LoVo (cell line): ENCODE data around the gene CPSF3.

Source experiments
- DNase-seq: peaks from one replicate; pipeline ENCODE4 v3.0.0-alpha.2; 2016; ENCODE audit warnings: low spot score

CPSF3 gene

DNA sequence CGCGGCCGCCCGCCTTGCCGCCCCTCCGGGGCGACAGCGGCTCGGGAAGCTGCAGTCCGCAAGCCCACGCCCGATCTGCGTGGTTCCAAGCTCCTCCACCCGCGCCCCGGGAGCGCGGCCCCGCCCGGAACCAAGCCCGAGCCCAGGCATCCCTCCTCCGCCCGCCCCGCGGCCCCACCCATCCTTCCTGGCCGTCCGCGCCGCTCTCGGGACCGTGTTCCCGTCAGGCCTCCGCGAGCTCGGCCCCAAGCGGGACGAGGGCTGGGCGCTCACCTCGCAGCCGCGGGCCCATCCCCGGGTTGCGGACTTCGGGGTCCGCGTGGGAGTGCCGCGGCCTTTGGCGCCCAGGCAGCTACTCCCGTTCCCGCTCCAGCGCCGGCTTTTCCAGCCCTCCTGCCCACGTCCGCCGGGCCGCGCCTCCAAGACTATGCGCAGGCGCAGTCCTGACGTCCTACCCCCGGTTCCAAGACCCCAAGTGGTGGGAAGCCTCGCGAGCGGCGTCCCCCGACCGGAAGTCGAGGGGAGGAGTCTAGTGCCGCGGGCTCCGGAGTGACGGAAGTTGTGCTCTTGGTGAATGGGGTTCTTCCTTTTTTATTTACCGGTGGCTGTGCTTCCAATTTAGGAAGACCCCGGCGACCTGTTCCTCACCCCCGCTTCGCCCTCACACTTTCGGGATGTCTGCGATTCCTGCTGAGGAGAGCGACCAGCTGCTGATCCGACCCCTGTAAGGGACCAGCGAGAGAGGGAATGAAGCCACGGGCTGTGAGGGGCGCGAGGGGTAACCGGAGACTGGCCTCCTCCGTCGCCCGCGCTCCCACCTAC, at the start of gene CPSF3, which contains the start of gene ITGB1BP1:
CPSF3 (plus strand) TSS at position 555 of the 822 bp plus-strand sequence; CDS start at position 675, 120 bp downstream.
ITGB1BP1 (minus strand) TSS at position 429 of the 822 bp plus-strand sequence. CDS start 4,831 bp downstream, outside the sequence.
- peak; percentile 98 for DNase-seq

DNA sequence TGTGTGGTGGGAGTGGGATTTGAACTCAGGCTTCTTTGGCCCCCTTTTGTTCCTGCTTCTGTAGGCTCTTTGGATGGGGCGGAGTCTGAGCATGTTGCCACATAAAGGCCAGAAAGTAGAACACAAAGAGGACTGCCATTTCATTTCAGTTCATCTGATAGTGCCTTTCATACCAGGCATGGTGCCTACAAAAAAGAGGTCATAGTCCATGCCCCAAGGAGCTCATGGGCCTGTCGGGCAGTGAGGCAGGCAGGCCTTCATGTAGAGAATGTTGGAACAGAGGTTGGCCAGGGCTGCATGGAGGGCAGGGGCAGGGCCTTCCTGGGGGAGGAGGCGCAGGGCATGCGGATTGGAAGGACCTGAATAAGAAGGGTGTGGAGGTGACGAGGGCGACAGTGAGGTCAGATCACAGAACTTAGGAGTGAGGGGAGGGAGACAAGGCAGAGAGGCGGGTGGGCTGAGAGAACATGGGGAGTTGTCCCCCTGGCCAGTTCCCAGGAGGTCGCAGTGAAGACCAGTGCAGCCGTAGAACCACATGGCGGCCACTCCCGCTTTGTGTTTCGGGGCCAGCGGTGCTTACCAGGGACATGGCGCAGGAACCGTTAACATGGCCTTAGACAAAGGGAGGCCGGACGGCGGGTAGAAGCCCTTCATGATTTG, 49.3 kb upstream of the CPSF3 start:
- no peak for DNase-seq

- no peak for DNase-seq
Measured at GRCh38 chr2:9375857-9376428, 47.5 kb upstream of the CPSF3 start.

GRCh38 chr2:9377461-9378097, 45.9 kb upstream of the CPSF3 start:
- no peak for DNase-seq

DNA sequence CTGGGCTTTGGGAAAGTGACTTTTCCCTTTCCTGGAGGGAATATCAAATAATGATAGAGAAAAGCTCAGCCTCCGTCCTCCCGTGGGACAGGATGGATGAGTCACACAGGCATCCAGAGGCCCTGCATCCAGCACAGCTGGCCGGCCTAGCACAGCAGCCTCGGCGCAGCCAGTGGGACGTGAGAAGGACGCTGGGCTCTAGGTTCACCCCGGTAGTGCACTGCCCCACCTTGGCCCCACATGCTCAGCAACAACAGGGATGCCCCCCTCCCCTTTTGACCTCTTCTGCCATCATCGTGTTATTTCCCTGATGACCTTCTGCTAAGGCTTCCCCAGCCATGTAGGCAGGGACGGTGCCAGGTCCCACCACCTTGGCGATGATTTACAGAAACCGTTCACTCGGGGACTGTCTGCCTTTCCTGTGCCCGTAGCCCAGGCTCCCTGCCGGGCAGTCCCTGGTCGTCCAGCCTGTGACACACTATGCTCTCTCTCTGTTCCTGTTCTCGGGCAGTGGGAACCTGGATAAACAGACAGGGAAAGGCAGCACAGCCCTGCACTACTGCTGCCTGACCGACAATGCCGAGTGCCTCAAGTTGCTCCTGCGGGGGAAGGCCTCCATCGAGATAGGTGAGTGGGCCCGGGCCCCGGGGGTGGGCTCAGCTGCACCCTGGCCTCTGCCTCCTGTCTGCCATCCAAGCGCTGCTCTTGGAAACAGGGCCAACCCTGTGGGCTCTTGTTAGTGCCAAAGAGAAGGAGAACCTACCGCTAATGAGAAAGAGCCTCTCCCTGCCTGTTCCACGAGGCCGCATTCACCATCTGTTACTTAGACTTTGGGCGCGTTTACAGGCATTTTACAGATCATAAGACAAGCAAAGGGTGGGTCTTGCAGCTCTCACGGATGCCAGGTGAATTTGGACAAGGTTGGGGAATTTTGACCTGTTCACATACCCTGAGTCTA, 44.7 kb upstream of the CPSF3 start:
- no peak for DNase-seq

DNA sequence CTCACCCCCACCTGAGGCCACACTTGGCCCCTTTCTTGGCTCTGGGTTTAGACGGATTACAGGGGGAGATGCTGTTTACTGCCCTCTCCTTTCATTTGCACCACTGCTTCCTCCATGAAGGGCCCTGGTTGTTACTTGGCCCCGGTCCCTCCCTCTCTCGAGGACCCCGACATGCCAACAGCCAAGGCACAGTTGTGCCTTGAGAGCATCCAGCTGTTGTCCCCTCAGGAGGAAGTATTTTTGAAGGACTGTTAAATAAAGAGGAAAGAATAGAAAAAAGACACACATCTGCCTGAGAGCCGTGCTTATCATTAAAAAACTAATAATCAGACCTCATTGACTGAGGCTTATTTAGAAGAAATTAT, 44.1 kb upstream of the CPSF3 start:
- no peak for DNase-seq

DNA sequence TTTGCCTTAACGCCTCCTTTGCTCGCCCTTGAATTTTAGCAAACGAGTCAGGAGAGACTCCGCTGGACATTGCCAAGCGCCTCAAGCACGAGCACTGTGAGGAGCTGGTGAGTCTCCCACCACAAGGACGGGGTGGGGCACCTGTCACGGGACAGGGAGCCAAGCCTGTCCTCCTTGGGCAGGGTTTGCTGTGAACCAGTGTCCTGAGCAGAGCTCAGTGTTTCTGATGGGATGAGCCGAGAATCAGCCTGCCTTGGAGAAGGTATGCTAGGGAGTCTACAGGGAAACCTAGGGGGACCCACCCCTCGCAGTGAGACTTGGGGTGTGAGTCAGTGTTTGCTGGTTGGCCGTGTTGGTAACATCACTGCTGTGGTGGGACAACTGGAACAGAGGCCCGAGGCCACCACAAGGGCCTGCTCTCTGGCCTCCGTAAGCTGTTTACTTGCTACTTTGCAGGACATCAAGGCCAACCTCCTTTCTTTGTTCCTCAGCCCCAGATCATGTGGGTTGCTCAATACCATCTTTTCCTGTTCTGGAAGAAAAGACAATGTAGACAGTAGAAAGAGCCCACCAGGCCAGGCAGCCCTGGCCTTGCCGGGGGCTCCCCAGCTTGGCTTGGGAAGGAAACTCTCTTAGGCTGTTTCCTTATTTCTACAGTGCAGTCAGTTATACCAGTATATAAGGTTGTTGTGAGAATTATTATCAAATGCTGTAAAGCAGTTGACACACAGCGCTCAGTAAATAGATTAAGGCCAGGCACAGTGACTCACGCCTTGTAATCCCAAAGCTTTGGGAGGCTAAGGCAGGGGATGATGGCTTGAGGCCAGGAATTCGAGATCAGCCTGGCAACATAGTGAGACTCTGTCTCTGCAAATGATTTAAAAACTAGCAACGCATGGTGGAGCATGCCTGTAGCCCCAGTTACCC, 42.5 kb upstream of the CPSF3 start:
- no peak for DNase-seq

DNA sequence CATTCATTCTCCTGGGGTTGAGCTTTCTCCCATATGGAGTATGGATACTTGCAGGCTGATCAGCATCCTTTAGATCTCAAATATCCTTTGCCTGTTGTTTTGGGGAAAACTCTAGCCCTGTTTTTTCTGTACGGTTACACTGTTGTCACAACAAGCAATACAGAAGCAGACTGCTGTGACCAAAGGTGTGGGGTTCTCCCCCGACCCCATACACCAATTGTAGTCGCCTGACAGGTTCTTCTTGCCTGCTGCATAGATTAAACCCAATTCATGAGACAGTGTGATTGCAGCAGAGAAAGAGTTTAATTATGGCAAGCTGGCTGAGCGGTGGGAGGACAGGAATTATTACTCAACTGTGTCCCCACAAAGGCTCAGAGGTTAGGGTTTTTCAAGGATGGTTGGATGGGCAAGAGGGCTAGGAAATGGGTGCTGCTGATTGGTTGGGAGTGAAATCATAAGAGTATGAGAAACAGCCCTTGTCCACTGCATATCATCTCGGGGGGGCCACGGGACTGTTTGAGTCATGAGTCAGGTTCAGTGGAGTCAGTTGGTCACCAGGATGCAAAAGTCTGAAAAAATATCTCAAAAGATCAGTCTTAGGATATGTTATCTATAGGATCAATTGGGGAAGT, 40.7 kb upstream of the CPSF3 start:
- no peak for DNase-seq

DNA sequence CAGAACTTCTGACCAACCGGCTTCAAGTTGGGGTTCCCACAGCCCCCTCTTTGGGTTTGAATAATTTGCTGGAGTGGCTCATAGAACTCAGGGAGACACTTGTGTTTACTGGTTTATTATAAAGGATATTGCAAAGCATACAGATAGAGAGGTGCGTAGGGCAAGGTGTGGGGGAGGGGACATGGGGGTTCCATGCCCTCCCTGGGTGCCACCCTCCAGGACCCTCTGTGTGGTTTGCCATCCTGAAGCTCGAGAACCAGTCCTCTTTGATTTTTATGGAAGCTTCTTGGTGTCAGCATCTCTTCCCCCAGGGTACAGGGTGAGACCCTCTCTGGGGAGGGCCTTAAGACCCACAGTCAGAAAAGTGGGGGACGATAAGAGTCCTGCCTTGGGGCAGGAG, 38.9 kb upstream of the CPSF3 start:
- DNase-seq: no peak

- no peak for DNase-seq
Measured at GRCh38 chr2:9385841-9386240, 37.6 kb upstream of the CPSF3 start.

GRCh38 chr2:9388199-9388681, 35.2 kb upstream of the CPSF3 start:
- no peak for DNase-seq

- no peak for DNase-seq
Measured at GRCh38 chr2:9388950-9389911, 34.2 kb upstream of the CPSF3 start.

- DNase-seq: no peak
Measured at GRCh38 chr2:9390151-9390850, 33.2 kb upstream of the CPSF3 start.

DNA sequence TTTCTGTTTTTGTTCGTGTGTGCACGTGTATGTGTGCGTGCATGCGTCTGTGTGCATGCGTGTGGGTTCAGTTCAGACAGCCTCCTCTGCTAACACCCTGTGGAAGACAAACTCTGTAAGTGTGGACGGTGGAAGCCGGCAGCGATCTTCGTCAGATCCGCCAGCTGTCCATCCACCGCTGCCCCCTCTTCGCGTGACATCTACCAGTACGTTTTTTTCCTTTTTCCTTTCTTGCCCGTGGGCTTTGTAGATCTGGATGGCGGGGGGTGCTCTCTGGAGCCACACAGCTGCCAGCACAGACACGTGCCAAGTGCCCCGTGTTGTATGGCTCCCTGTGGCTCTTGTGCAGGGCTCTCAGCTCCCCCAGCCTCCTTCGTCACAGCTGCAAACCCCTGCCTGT, 32.5 kb upstream of the CPSF3 start:
- no peak for DNase-seq

- no peak for DNase-seq
Measured at GRCh38 chr2:9391961-9392720, 31.3 kb upstream of the CPSF3 start.

DNA sequence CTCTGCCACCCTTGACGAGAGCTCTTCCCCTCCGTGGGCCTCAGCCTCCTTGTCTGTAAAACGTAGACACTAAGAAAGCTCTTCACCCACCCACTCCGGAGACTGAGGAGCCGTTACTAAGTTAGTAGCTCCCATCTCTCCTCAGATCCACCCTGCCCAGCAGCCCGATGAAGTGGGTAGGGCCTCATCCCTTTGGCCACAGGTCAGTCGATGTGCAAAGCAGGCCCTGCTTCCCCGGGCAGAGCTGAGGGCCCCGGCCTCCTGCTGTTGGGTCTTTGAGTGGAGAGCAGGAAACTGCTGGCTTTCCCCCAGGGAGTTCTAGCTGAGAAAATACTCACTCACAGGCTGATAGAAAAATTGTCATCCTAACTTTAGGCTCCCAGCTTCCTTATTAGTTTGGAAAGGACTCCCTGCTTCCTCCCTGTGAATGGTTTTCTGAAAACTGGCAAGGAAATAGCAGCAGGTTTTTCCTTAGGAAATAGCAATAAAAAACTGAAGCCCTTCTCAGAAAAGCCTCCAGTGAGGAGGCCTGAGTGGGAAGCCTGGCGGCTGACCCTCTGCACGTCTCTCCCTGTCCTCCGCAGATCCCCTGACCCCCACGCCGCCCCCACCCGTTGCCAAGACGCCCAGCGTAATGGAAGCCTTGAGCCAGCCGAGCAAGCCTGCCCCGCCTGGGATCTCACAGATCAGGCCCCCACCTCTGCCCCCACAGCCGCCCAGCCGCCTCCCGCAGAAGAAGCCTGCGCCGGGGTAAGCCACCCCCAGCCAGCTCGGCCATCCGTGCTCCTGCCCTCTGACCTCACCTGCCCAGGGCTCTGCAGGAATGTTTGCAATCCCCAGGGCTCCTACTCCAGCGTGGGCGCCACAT, 30.3 kb upstream of the CPSF3 start:
- DNase-seq: no peak
